Measurements from ENCODE around the gene INSYN1.
"Not testable (repeated sequence)": the region's sequence is repeated elsewhere in the genome, so short reads cannot be mapped to it uniquely, and the experiment has no call there.

INSYN1 gene, protein sequence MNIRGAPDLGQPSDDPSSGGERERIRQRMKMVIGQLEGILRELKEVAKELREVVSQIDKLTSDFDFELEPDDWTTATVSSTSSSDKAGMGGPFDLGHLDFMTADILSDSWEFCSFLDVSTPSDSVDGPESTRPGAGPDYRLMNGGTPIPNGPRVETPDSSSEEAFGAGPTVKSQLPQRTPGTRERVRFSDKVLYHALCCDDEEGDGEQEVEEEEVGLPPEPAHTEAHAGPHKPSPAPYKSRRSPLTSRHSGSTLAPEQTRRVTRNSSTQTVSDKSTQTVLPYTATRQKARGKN

GRCh38 chr15:73753250-73754130 is at the start of gene INSYN1:
Gene INSYN1 (minus strand): TSS chr15:73753351. CDS start chr15:73751130, 2,221 bp downstream.
- DNase-seq (ENCODE audit: low spot score) = peak; percentile 72

GRCh38 chr15:73802431-73803041 is 49.4 kb upstream of the INSYN1 start:
- no peak for DNase-seq (ENCODE audit: low spot score)

GRCh38 chr15:73800662-73801345 is 47.7 kb upstream of the INSYN1 start:
- DNase-seq (ENCODE audit: low spot score) = no peak

DNA sequence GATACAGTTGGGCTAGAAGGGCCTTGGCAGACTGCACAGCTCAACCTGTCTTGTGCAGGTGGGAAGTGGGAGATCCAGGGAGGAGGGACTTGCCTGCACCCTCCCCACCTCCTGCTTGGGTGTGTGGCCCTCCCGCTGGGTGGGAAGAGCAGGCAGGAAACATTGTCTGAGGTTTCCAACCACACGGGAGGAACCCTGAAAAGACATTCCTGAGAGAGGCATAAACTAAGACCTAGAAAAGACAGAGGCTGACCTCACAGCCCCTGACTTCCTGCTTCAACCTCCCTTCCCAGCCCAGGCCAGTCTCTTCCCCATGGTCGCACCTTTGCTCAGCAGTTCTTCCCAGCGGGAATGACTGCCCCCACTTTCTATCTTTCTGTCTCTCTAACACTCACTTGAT is 46.3 kb upstream of the INSYN1 start:
- no peak for DNase-seq (ENCODE audit: low spot score)

GRCh38 chr15:73797366-73798158 is 44.4 kb upstream of the INSYN1 start:
- DNase-seq (ENCODE audit: low spot score) = no peak

DNA sequence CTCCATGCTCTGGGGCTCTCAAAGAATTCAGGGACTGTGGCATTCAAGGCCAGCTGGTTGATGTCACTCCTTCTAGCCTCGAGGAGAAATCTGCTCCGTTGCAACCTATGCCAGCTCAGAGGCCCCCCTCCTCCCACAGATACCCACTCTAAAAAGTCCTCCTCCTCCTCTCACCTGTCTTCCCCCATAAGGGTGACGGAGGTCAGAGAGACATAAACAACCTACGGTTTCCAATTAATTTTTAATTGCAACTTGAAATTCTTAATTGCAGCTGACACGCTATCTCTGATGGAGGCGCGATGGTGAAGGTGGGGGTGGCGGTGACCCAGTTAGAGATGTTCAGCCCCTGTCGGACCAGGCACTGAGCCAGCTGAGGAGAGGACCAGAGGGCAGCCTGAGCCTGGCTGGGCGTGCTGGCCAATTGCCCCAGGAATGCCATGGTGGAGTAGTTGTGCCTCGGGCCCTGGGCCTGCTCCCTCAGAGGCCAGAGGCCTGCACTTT is 43.2 kb upstream of the INSYN1 start:
- no peak for DNase-seq (ENCODE audit: low spot score)

- DNase-seq (ENCODE audit: low spot score) = no peak
These were observed 41.4 kb upstream of the INSYN1 start for GRCh38 chr15:73794443-73795133.

GRCh38 chr15:73792899-73793541 is 39.9 kb upstream of the INSYN1 start:
- not testable (repeated sequence) for DNase-seq (ENCODE audit: low spot score)

DNA sequence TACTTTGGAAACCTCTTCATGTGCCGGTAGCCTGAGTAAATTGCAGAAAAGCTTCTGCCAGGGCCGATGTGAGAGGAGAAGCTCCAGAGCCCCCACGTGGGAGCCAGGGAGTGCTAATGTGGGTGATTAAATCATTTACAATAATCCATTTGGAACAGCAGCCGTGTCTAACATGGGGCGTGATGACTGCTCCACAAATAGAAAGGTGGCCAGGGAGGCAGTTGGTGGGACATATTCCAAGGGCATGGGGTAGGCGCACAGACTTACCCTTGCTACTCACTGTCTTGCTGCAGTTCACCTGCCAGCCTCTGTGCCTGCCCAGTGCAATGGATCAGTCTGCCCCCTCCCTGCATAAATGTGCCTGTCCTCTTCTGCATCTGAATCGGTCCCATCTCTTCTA is 39.3 kb upstream of the INSYN1 start:
- no peak for DNase-seq (ENCODE audit: low spot score)

DNA sequence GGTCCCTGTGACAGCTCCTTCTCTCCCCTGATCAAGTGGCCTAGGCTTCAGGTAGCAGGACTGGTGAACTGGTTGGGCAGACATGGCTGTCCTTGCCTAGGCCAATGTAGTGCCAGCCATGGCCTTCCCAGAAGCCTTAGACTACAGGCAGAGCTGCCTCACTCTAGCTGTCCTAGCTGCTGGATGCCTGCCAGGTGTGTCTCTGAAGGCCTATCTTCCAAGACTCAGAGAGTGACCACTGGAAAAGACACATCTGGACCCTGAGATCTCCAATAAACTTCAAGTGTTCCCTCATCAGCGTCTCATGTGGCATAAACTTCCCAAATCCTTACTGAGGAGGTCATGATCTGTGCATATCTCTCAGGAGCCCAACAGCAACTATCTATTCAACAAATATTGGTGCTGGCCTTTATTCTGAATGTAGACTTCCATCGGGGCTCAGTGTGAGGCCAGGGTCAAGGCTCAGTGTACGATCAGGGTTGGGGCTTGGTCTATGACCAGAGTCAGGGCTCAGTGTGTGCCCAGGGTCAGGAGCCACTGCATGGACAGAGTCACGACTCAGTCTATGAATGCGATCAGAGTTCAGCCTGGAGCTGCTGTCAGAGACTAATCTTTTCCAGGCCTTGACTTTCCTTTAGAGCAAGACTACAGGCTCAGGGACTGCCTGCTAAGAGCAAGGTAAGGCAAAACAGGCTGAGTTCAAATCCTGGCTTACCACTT is 36.5 kb upstream of the INSYN1 start:
- DNase-seq (ENCODE audit: low spot score) = no peak

DNA sequence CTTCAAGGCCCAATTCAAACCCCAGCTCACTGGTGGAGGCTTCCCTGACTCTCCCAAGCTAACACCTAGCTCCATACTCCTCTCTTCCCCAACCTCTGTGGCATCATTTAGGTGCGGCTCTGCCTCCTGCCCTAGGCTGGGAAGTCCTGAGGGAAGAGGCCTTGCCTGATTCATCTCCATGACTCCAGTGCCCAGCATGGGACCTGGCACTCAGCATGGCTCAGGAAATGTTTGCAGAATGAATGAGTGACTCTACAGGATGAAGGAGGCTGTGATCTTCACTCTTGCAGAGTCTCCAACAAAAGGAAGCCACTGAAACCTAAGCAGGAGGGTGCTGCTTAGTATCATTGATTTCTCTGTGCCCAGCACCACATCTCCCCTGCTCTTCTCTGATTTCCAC is 34.5 kb upstream of the INSYN1 start:
- DNase-seq (ENCODE audit: low spot score) = no peak

GRCh38 chr15:73786538-73786937 is 33.4 kb upstream of the INSYN1 start:
- DNase-seq (ENCODE audit: low spot score) = no peak

DNA sequence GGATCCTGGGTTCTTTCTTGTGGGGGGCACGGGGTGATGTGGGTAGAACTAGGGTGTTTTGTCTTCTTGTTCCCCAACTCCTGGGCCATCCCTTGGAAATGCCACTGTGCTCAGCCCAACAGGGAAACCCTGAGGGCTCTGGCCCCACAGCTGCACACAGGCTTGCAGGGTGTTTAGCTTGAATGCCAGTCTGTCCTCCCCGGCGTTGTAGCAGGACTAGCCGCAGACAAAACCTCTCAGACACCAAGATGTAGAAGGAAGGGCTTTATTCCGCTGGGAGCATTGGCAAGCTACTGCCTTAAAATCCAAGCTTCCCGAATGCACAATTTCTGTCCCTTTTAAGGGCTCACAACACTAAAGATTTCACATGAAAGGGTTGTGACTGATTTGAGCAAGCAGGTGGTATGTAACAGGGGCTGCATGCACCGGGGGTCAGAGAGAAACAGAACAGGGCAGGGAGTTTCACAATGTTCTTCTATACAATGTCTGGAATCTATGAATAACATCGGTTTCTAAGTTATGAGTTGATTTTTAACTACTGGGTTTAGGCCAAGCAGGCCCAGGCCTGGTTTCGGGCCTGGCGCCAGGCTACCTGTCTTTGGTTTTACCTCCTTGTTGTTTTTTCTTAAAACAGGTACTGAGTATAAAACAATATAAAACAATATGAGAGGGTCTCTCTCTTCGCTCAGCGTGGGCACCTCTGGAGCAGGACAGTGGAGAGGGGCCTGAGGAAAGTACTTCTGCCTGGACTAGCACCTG is 32.3 kb upstream of the INSYN1 start:
- not testable (repeated sequence) for DNase-seq (ENCODE audit: low spot score)

- no peak for DNase-seq (ENCODE audit: low spot score)
These were observed 31.1 kb upstream of the INSYN1 start for GRCh38 chr15:73784291-73784690.

- peak; percentile 79 for DNase-seq (ENCODE audit: low spot score)
These were observed 29.3 kb upstream of the INSYN1 start for GRCh38 chr15:73782344-73782959.

GRCh38 chr15:73781038-73781925 is 28.1 kb upstream of the INSYN1 start:
- no peak for DNase-seq (ENCODE audit: low spot score)

DNA sequence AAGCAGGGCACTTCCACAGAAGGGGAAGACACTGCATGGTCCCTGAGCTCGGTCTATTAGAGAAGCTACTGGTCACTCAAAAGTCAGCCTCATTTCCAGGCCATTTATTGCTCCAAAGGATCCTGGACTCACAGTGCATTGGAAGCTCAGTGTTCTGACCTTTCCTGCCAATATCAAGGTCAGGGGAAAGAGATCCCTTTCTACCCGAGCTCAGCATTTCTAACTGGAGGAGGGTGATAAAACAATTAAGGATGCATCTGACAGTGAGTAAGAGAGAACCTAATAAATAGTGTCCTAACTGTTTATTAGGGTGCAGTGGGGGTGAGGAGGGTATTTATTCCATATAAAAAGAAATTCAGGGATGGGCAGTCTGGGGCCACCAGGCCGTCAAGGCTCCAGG is 26.8 kb upstream of the INSYN1 start:
- DNase-seq (ENCODE audit: low spot score) = no peak
